Erythroblast (primary cell): ENCODE results near the gene ADGRE2.

Experiments
- GATA1 ChIP-seq: IDR thresholded peaks from 2 replicates; pipeline ENCODE4 v1.6.1; 2011; ENCODE audit warnings: low read depth, mild to moderate bottlenecking, control low read depth, low read length, moderate library complexity
- POLR2A ChIP-seq: IDR thresholded peaks from 2 replicates; pipeline ENCODE4 v1.6.1; 2011; ENCODE audit warnings: mild to moderate bottlenecking, low read length

DNA sequence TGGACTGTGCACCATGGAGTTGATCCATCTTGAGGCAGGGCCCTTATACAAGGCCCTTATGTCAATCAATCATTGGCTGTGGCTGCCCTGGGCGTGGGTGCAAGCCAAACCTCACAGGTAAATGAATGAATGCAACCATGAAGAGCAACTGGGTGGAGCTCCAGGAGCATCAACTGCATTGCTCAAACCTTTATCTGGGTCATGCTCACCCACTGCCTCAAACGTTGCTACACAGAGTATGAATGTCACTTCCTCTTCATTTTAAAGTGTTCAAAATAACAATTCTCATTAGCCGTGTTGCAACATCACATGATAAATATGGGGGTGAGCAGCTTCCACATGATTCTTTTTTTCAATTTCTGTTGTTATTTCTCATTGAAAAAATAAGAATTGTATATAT is 94.9 kb downstream of the ADGRE2 start:
- no peak for TF ChIP-seq POLR2A
- no peak for TF ChIP-seq GATA1
